GM12865 (cell line): ENCODE data around the gene CDC42EP5.

Experiments used
- DNase-seq: peaks from one replicate; pipeline ENCODE4 v3.0.0; 2010; ENCODE audit warnings: low read depth
- H3K4me3 ChIP-seq: 2 replicates; pipeline ENCODE4 v1.5.1; 2011; ENCODE audit warnings: mild to moderate bottlenecking, low read depth, low read length, control low read depth
- TF ChIP-seq, protein P1 (sequence below): IDR thresholded peaks from 2 replicates; pipeline ENCODE4 v1.5.1; 2011; ENCODE audit warnings: low read length, control low read depth, low read depth, inconsistent platforms; ENCODE audit not compliant: insufficient read depth; ENCODE audit errors: missing control alignments

CDC42EP5 gene

DNA sequence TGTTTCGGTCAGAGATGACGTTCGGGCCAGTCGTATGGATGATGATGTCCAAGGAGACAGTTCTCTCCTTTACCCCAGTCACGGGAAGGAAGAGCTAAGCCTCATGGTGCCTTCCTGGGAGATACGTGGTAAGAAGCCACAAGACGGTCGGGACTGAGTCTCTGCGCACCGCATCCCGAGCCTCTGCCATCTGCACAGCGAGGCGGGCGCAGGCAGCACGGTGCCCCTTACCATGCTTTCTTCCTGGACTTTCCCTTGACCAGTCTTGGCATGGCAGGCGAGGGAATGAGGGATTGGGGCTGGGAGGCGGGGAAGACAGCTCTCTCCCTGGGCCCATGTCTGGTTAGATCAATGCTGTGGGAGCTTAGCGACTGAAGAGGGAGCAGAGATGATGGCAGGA is 19.5 kb upstream of the CDC42EP5 start:
- no peak for DNase-seq
- H3K4me3 ChIP-seq, result no peak overlapping the region
- TF ChIP-seq, protein P1, sequence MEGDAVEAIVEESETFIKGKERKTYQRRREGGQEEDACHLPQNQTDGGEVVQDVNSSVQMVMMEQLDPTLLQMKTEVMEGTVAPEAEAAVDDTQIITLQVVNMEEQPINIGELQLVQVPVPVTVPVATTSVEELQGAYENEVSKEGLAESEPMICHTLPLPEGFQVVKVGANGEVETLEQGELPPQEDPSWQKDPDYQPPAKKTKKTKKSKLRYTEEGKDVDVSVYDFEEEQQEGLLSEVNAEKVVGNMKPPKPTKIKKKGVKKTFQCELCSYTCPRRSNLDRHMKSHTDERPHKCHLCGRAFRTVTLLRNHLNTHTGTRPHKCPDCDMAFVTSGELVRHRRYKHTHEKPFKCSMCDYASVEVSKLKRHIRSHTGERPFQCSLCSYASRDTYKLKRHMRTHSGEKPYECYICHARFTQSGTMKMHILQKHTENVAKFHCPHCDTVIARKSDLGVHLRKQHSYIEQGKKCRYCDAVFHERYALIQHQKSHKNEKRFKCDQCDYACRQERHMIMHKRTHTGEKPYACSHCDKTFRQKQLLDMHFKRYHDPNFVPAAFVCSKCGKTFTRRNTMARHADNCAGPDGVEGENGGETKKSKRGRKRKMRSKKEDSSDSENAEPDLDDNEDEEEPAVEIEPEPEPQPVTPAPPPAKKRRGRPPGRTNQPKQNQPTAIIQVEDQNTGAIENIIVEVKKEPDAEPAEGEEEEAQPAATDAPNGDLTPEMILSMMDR, result no peak

GRCh38 chr19:54489766-54490165 is 16.7 kb upstream of the CDC42EP5 start:
- DNase-seq, result no peak
- TF ChIP-seq, protein P1, result no peak
- no peak overlapping the region for H3K4me3 ChIP-seq

DNA sequence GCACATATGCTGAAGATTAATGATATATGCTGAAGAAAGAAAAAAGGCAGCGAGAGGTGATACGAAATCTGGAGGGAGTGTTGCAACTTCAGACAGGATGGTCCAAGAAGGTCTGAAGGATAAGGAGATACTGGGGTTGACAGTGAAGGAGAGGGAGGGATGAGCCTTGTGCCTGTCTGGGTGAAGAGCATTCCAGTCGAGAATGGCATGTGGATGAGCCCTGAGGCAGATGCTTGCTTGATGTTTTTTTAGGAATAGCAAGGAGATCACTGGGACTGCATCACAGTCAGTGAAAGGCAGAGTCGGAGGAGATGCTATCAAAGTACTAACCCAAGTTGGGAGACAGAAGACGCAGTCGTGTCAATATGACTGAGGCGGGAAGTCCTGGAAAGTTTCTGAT is 16.2 kb upstream of the CDC42EP5 start:
- no peak for DNase-seq
- TF ChIP-seq, protein P1, result no peak

DNA sequence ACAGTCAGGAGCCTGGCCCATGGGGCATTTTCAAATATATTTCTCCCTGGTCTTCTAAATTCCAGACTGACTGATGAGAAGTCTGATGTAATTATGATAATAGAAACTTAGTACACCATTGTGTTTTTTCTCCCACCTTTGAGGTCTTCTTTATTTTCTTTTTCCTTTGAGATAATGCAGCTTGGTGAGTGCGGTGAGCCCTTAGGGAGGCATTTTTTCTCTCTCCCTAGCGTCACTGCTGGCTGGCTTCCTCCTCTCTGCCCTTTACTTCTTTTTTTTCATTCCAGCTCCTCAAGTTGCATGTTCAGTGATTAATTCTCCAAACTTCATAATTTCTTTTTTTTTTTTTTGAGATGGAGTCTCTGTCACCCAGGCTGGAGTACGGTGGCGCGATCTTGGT is 12.8 kb upstream of the CDC42EP5 start:
- no peak for DNase-seq
- TF ChIP-seq, protein P1, result no peak
- H3K4me3 ChIP-seq, result no peak overlapping the region

More for the DNA sequence above, 16.2 kb upstream of the CDC42EP5 start:
- no peak overlapping the region for H3K4me3 ChIP-seq

DNA sequence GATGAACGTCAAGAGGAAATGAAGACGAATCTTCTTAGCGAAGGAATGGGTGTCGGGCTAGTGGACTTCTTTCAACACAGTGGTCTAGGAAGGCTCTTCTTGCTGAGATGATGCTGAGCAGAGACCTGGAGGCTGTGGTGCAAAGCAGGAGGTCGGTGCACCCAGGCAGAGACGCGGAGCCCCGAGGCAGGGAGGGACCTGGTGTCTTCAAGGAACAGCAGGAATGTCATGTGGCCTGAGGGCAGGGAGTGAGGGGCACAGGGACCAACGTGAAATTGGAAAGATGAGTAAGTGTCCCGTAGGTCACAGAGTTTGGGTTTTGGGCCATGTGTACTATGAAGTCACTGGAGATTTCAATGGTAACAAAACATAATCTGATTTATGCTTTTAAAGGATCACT is 11.4 kb upstream of the CDC42EP5 start:
- TF ChIP-seq, protein P1, result no peak
- H3K4me3 ChIP-seq, result no peak overlapping the region
- DNase-seq, result no peak

GRCh38 chr19:54482889-54483288 is 9.8 kb upstream of the CDC42EP5 start:
- peak; percentile 59 for DNase-seq
- TF ChIP-seq, protein P1, result no peak
- H3K4me3 ChIP-seq, result no peak overlapping the region

GRCh38 chr19:54481326-54481930 is 8.3 kb upstream of the CDC42EP5 start:
- no peak overlapping the region for H3K4me3 ChIP-seq
- DNase-seq, result peak; percentile 66
- TF ChIP-seq, protein P1, result peak; percentile 81
